Measurements from ENCODE around the gene CHD9NB. TPM values are rescaled to one million over a fixed set of nuclear protein-coding genes. Genes with fewer than 3 reads are reported as not detected.
"Not testable (repeated sequence)": the region's sequence is repeated elsewhere in the genome, so short reads cannot be mapped to it uniquely, and the experiment has no call there.

CHD9NB gene
- polyA plus RNA-seq, 2 donors = 3.4 to 9.4 TPM

- not testable (repeated sequence) for H3K4me1 ChIP-seq (ENCODE audit: control insufficient read depth in 2 of 2, insufficient read depth in 2 of 2, low read length in 1 of 2); H3K27me3 ChIP-seq (ENCODE audit: control insufficient read depth in 1 of 2, insufficient read depth in 2 of 2, low read length in 2 of 2); H3K36me3 ChIP-seq (ENCODE audit: control insufficient read depth in 2 of 2, insufficient read depth in 2 of 2, low read length in 1 of 2); H3K27ac ChIP-seq (ENCODE audit: low read depth in 2 of 2, low read length in 1 of 2); H3K4me3 ChIP-seq (ENCODE audit: low read depth in 1 of 2, low read length in 2 of 2); H3K9me3 ChIP-seq (ENCODE audit: control insufficient read depth in 2 of 2, insufficient read depth in 1 of 2, low read depth in 1 of 2, low read length in 1 of 2)
- 63 to 89% methylated on average over 3 of the region's 3 CpGs for WGBS, 2 donors
Observed at GRCh38 chr16:53074296-53074695, 21.6 kb upstream of the CHD9NB start.

- WGBS, 2 donors = 85 to 94% methylated on average over 6 of the region's 6 CpGs
- no peak overlapping the region for H3K27ac ChIP-seq (ENCODE audit: low read depth in 2 of 2, low read length in 1 of 2)
- H3K27me3 ChIP-seq (ENCODE audit: control insufficient read depth in 1 of 2, insufficient read depth in 2 of 2, low read length in 2 of 2) = no peaks in the 10 kb centered on the region
Observed at GRCh38 chr16:53073022-53073421, 20.3 kb upstream of the CHD9NB start.

GRCh38 chr16:53071748-53072301 is 19.1 kb upstream of the CHD9NB start:
- H3K27ac ChIP-seq (ENCODE audit: low read depth in 2 of 2, low read length in 1 of 2) = peak overlapping the region in 1 of 2 donors; percentile 14
- no peaks in the 10 kb centered on the region for H3K4me1 ChIP-seq (ENCODE audit: control insufficient read depth in 2 of 2, insufficient read depth in 2 of 2, low read length in 1 of 2)
- 32 to 46% methylated on average over 6 of the region's 6 CpGs for WGBS, 2 donors
- no peaks in the 10 kb centered on the region for H3K27me3 ChIP-seq (ENCODE audit: control insufficient read depth in 1 of 2, insufficient read depth in 2 of 2, low read length in 2 of 2)
- H3K36me3 ChIP-seq (ENCODE audit: control insufficient read depth in 2 of 2, insufficient read depth in 2 of 2, low read length in 1 of 2) = peaks cover 0 to 4% of the 10 kb centered on the region in 2 donors
- peaks cover 0 to 2% of the 10 kb centered on the region in 2 donors for H3K9me3 ChIP-seq (ENCODE audit: control insufficient read depth in 2 of 2, insufficient read depth in 1 of 2, low read depth in 1 of 2, low read length in 1 of 2)
- H3K4me3 ChIP-seq (ENCODE audit: low read depth in 1 of 2, low read length in 2 of 2) = no peak overlapping the region

More at GRCh38 chr16:53073022-53073421, 20.3 kb upstream of the CHD9NB start:
- no peaks in the 10 kb centered on the region for H3K4me1 ChIP-seq (ENCODE audit: control insufficient read depth in 2 of 2, insufficient read depth in 2 of 2, low read length in 1 of 2)
- H3K36me3 ChIP-seq (ENCODE audit: control insufficient read depth in 2 of 2, insufficient read depth in 2 of 2, low read length in 1 of 2) = peaks cover 0 to 4% of the 10 kb centered on the region in 2 donors
- H3K9me3 ChIP-seq (ENCODE audit: control insufficient read depth in 2 of 2, insufficient read depth in 1 of 2, low read depth in 1 of 2, low read length in 1 of 2) = peaks cover 0 to 2% of the 10 kb centered on the region in 2 donors
- no peak overlapping the region for H3K4me3 ChIP-seq (ENCODE audit: low read depth in 1 of 2, low read length in 2 of 2)

GRCh38 chr16:53069772-53070171 is 17.1 kb upstream of the CHD9NB start:
- H3K36me3 ChIP-seq (ENCODE audit: control insufficient read depth in 2 of 2, insufficient read depth in 2 of 2, low read length in 1 of 2) = peaks cover 0 to 4% of the 10 kb centered on the region in 2 donors
- peaks cover 0 to 2% of the 10 kb centered on the region in 2 donors for H3K9me3 ChIP-seq (ENCODE audit: control insufficient read depth in 2 of 2, insufficient read depth in 1 of 2, low read depth in 1 of 2, low read length in 1 of 2)
- H3K4me1 ChIP-seq (ENCODE audit: control insufficient read depth in 2 of 2, insufficient read depth in 2 of 2, low read length in 1 of 2) = peaks cover 0 to 3% of the 10 kb centered on the region in 2 donors
- H3K4me3 ChIP-seq (ENCODE audit: low read depth in 1 of 2, low read length in 2 of 2) = no peak overlapping the region
- 80 to 84% methylated on average over 2 of the region's 2 CpGs for WGBS, 2 donors
- H3K27me3 ChIP-seq (ENCODE audit: control insufficient read depth in 1 of 2, insufficient read depth in 2 of 2, low read length in 2 of 2) = no peaks in the 10 kb centered on the region
- H3K27ac ChIP-seq (ENCODE audit: low read depth in 2 of 2, low read length in 1 of 2) = no peak overlapping the region

GRCh38 chr16:53068423-53068833 is 15.7 kb upstream of the CHD9NB start:
- Histone ChIP-seq H3K9me3 (ENCODE audit: control insufficient read depth in 2 of 2, insufficient read depth in 1 of 2, low read depth in 1 of 2, low read length in 1 of 2) (no peaks in the 10 kb centered on the region), H3K4me3 (ENCODE audit: low read depth in 1 of 2, low read length in 2 of 2) (no peak overlapping the region), H3K27ac (ENCODE audit: low read depth in 2 of 2, low read length in 1 of 2) (no peak overlapping the region), H3K4me1 (ENCODE audit: control insufficient read depth in 2 of 2, insufficient read depth in 2 of 2, low read length in 1 of 2) (peaks cover 0 to 3% of the 10 kb centered on the region in 2 donors), H3K36me3 (ENCODE audit: control insufficient read depth in 2 of 2, insufficient read depth in 2 of 2, low read length in 1 of 2) (peaks cover 0 to 4% of the 10 kb centered on the region in 2 donors), H3K27me3 (ENCODE audit: control insufficient read depth in 1 of 2, insufficient read depth in 2 of 2, low read length in 2 of 2) (no peaks in the 10 kb centered on the region)
- 84 to 85% methylated on average over 4 of the region's 4 CpGs for WGBS, 2 donors

GRCh38 chr16:53067675-53068074 is 15.0 kb upstream of the CHD9NB start:
- H3K9me3 ChIP-seq (ENCODE audit: control insufficient read depth in 2 of 2, insufficient read depth in 1 of 2, low read depth in 1 of 2, low read length in 1 of 2) = no peaks in the 10 kb centered on the region
- H3K27me3 ChIP-seq (ENCODE audit: control insufficient read depth in 1 of 2, insufficient read depth in 2 of 2, low read length in 2 of 2) = no peaks in the 10 kb centered on the region
- H3K36me3 ChIP-seq (ENCODE audit: control insufficient read depth in 2 of 2, insufficient read depth in 2 of 2, low read length in 1 of 2) = peaks cover 0 to 4% of the 10 kb centered on the region in 2 donors
- H3K27ac ChIP-seq (ENCODE audit: low read depth in 2 of 2, low read length in 1 of 2) = no peak overlapping the region
- WGBS, 2 donors = 77 to 89% methylated on average over 2 of the region's 2 CpGs
- H3K4me1 ChIP-seq (ENCODE audit: control insufficient read depth in 2 of 2, insufficient read depth in 2 of 2, low read length in 1 of 2) = peaks cover 0 to 3% of the 10 kb centered on the region in 2 donors
- H3K4me3 ChIP-seq (ENCODE audit: low read depth in 1 of 2, low read length in 2 of 2) = no peak overlapping the region

- Histone ChIP-seq H3K9me3 (ENCODE audit: control insufficient read depth in 2 of 2, insufficient read depth in 1 of 2, low read depth in 1 of 2, low read length in 1 of 2) (no peaks in the 10 kb centered on the region), H3K27me3 (ENCODE audit: control insufficient read depth in 1 of 2, insufficient read depth in 2 of 2, low read length in 2 of 2) (no peaks in the 10 kb centered on the region), H3K27ac (ENCODE audit: low read depth in 2 of 2, low read length in 1 of 2) (no peak overlapping the region), H3K4me1 (ENCODE audit: control insufficient read depth in 2 of 2, insufficient read depth in 2 of 2, low read length in 1 of 2) (peaks cover 5% of the 10 kb centered on the region in 2 donors), H3K36me3 (ENCODE audit: control insufficient read depth in 2 of 2, insufficient read depth in 2 of 2, low read length in 1 of 2) (peaks cover 0 to 4% of the 10 kb centered on the region in 2 donors), H3K4me3 (ENCODE audit: low read depth in 1 of 2, low read length in 2 of 2) (no peak overlapping the region)
- WGBS, 2 donors = 76 to 79% methylated on average over 6 of the region's 6 CpGs
Observed at GRCh38 chr16:53065461-53066061, 12.9 kb upstream of the CHD9NB start.

GRCh38 chr16:53064081-53064578 is 11.4 kb upstream of the CHD9NB start:
- Histone ChIP-seq H3K4me1 (ENCODE audit: control insufficient read depth in 2 of 2, insufficient read depth in 2 of 2, low read length in 1 of 2) (peaks cover 5% of the 10 kb centered on the region in 2 donors), H3K9me3 (ENCODE audit: control insufficient read depth in 2 of 2, insufficient read depth in 1 of 2, low read depth in 1 of 2, low read length in 1 of 2) (no peaks in the 10 kb centered on the region), H3K27me3 (ENCODE audit: control insufficient read depth in 1 of 2, insufficient read depth in 2 of 2, low read length in 2 of 2) (no peaks in the 10 kb centered on the region), H3K36me3 (ENCODE audit: control insufficient read depth in 2 of 2, insufficient read depth in 2 of 2, low read length in 1 of 2) (peaks cover 0 to 4% of the 10 kb centered on the region in 2 donors), H3K4me3 (ENCODE audit: low read depth in 1 of 2, low read length in 2 of 2) (no peak overlapping the region), H3K27ac (ENCODE audit: low read depth in 2 of 2, low read length in 1 of 2) (no peak overlapping the region)
- 91 to 94% methylated on average over 1 of the region's 1 CpG for WGBS, 2 donors

- WGBS, 2 donors = 27 to 28% methylated on average over 3 of the region's 3 CpGs
- Histone ChIP-seq H3K27me3 (ENCODE audit: control insufficient read depth in 1 of 2, insufficient read depth in 2 of 2, low read length in 2 of 2) (no peaks in the 10 kb centered on the region), H3K36me3 (ENCODE audit: control insufficient read depth in 2 of 2, insufficient read depth in 2 of 2, low read length in 1 of 2) (no peaks in the 10 kb centered on the region), H3K27ac (ENCODE audit: low read depth in 2 of 2, low read length in 1 of 2) (peak overlapping the region; percentile 40 to 70), H3K4me3 (ENCODE audit: low read depth in 1 of 2, low read length in 2 of 2) (no peak overlapping the region), H3K9me3 (ENCODE audit: control insufficient read depth in 2 of 2, insufficient read depth in 1 of 2, low read depth in 1 of 2, low read length in 1 of 2) (no peaks in the 10 kb centered on the region), H3K4me1 (ENCODE audit: control insufficient read depth in 2 of 2, insufficient read depth in 2 of 2, low read length in 1 of 2) (peaks cover 5 to 8% of the 10 kb centered on the region in 2 donors)
Observed at GRCh38 chr16:53061701-53062159, 9.0 kb upstream of the CHD9NB start.

Measured in esophagus (tissue), 2 donors.